ENCODE measurements around the gene MST1. TPM values are rescaled to one million over a fixed set of nuclear protein-coding genes. Genes with fewer than 3 reads are reported as not detected.

MST1 gene
- total RNA-seq, 2 experiments from 2014 or later: 12.5 to 24.2 TPM

DNA sequence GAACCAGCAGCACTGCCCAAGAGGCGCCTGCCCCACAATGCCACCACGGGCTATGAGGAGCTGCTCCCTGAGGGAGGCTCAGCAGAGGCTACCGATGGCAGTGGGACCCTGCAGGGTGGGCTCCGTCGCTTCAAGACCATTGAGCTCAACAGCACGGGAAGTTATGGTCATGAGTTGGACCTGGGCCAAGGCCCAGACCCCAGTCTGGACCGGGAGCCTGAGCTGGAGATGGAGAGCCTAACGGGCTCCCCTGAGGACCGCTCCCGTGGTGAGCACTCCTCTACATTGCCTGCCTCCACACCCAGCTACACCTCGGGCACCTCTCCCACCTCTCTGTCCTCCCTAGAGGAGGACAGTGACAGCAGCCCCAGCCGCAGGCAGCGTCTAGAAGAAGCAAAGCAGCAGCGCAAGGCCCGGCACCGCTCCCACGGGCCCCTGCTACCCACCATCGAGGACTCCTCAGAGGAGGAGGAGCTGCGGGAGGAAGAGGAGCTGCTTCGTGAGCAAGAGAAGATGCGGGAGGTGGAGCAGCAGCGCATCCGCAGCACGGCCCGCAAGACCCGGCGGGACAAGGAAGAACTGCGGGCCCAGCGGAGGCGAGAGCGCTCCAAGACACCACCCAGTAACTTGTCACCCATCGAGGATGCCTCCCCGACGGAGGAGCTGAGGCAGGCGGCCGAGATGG, 36.9 kb downstream of the MST1 start:
- no peak for DNase-seq (ENCODE audit: low spot score)
- no peaks in the 10 kb centered on the region for H3K9me2 ChIP-seq (ENCODE audit: insufficient read depth, low read length)
- TF ChIP-seq EZH2phosphoT487 (IDR thresholded peaks at IDR 0.05; ENCODE audit: borderline replicate concordance, low read depth, low read length): no peak
- TF ChIP-seq, protein P1, sequence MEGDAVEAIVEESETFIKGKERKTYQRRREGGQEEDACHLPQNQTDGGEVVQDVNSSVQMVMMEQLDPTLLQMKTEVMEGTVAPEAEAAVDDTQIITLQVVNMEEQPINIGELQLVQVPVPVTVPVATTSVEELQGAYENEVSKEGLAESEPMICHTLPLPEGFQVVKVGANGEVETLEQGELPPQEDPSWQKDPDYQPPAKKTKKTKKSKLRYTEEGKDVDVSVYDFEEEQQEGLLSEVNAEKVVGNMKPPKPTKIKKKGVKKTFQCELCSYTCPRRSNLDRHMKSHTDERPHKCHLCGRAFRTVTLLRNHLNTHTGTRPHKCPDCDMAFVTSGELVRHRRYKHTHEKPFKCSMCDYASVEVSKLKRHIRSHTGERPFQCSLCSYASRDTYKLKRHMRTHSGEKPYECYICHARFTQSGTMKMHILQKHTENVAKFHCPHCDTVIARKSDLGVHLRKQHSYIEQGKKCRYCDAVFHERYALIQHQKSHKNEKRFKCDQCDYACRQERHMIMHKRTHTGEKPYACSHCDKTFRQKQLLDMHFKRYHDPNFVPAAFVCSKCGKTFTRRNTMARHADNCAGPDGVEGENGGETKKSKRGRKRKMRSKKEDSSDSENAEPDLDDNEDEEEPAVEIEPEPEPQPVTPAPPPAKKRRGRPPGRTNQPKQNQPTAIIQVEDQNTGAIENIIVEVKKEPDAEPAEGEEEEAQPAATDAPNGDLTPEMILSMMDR (conservative IDR thresholded peaks at IDR 0.05; ENCODE audit: low read length): no peak
- H3K4me3 ChIP-seq (ENCODE audit: low read depth, low read length, poor library complexity, severe bottlenecking): no peak overlapping the region
- no peaks in the 10 kb centered on the region for H3K36me3 ChIP-seq (ENCODE audit: insufficient read depth, low read length)
- no peak overlapping the region for H3K27ac ChIP-seq (ENCODE audit: low read depth, low read length, poor library complexity, severe bottlenecking)
- CTCF ChIA-PET (ENCODE audit: unreplicated experiment): no interaction called here
- no peaks in the 10 kb centered on the region for H3K4me1 ChIP-seq (ENCODE audit: insufficient read depth, low read length, poor library complexity, severe bottlenecking)
- H3K9me3 ChIP-seq (ENCODE audit: low read length): no peaks in the 10 kb centered on the region
- no peak overlapping the region for H3K4me2 ChIP-seq (ENCODE audit: low read length)
- no peaks in the 10 kb centered on the region for H4K20me1 ChIP-seq (ENCODE audit: insufficient read depth, low read length)
- POLR2A ChIA-PET: interaction anchor here (0.5 kb wide), 1 partner anchor 215 kb away, joined by 3 read pairs; no protein-coding TSS in a partner anchor
- intact Hi-C loops (cut with micrococcal nuclease; ENCODE audit: unreplicated experiment): no loop called here
- no peak overlapping the region for H2AFZ ChIP-seq (ENCODE audit: low read length)
- BruUV-seq (replicated peaks): no TSS peak
- H3K79me2 ChIP-seq (ENCODE audit: insufficient read depth, low read depth, low read length): no peaks in the 10 kb centered on the region

DNA sequence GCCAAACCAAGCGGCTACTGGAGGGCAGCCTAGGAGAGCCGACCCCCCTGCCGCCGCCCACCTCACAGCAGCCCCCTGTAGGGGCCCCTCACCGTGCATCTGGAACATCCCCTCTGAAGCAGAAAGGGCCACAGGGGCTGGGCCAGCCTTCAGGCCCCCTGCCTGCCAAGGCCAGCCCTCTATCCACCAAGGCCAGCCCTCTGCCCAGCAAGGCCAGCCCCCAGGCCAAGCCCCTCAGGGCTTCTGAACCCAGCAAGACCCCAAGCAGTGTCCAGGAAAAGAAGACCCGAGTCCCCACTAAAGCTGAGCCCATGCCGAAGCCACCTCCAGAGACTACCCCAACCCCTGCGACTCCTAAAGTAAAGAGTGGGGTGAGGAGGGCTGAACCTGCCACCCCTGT, 38.6 kb downstream of the MST1 start:
- ChIA-PET CTCF (ENCODE audit: unreplicated experiment) (no interaction called here), POLR2A (no interaction called here)
- DNase-seq (ENCODE audit: low spot score): no peak
- Histone ChIP-seq H2AFZ (ENCODE audit: low read length) (no peak overlapping the region), H3K79me2 (ENCODE audit: insufficient read depth, low read depth, low read length) (no peaks in the 10 kb centered on the region), H3K27ac (ENCODE audit: low read depth, low read length, poor library complexity, severe bottlenecking) (no peak overlapping the region), H3K9me3 (ENCODE audit: low read length) (no peaks in the 10 kb centered on the region), H3K4me2 (ENCODE audit: low read length) (no peak overlapping the region), H3K9me2 (ENCODE audit: insufficient read depth, low read length) (no peaks in the 10 kb centered on the region), H3K4me3 (ENCODE audit: low read depth, low read length, poor library complexity, severe bottlenecking) (no peak overlapping the region), H3K4me1 (ENCODE audit: insufficient read depth, low read length, poor library complexity, severe bottlenecking) (no peaks in the 10 kb centered on the region), H4K20me1 (ENCODE audit: insufficient read depth, low read length) (no peaks in the 10 kb centered on the region), H3K36me3 (ENCODE audit: insufficient read depth, low read length) (no peaks in the 10 kb centered on the region)
- BruUV-seq (replicated peaks): no TSS peak
- no peak for TF ChIP-seq EZH2phosphoT487 (IDR thresholded peaks at IDR 0.05; ENCODE audit: borderline replicate concordance, low read depth, low read length)
- TF ChIP-seq, protein P1 (conservative IDR thresholded peaks at IDR 0.05; ENCODE audit: low read length): no peak
- intact Hi-C loops (cut with micrococcal nuclease; ENCODE audit: unreplicated experiment): no loop called here

DNA sequence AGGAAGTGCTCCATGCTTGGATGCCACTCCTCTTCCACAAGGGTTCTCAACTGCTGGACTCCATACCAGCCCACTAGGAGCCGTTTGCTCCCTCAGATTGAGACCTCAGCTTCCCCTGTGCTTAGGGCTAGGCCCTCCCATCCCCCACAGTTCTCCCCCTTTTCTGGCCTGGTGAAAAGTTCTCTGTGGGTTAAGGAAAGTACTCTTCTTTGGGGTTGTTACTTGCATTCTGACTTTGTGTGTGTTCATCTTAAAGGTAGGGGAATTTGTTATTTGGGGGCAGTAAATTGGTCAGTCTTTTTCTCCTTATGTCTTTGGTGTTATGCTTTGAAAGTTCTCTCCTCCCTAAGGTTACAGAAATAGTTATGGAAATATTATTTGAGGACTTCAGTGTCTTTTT, 39.1 kb downstream of the MST1 start:
- CTCF ChIA-PET (ENCODE audit: unreplicated experiment): no interaction called here
- H2AFZ ChIP-seq (ENCODE audit: low read length): no peak overlapping the region
- POLR2A ChIA-PET: no interaction called here
- no peak overlapping the region for H3K27ac ChIP-seq (ENCODE audit: low read depth, low read length, poor library complexity, severe bottlenecking)
- no peaks in the 10 kb centered on the region for H3K9me3 ChIP-seq (ENCODE audit: low read length)
- TF ChIP-seq, protein P1 (conservative IDR thresholded peaks at IDR 0.05; ENCODE audit: low read length): no peak
- TF ChIP-seq EZH2phosphoT487 (IDR thresholded peaks at IDR 0.05; ENCODE audit: borderline replicate concordance, low read depth, low read length): no peak
- no peaks in the 10 kb centered on the region for H4K20me1 ChIP-seq (ENCODE audit: insufficient read depth, low read length)
- BruUV-seq (replicated peaks): no TSS peak
- H3K36me3 ChIP-seq (ENCODE audit: insufficient read depth, low read length): no peaks in the 10 kb centered on the region
- H3K4me1 ChIP-seq (ENCODE audit: insufficient read depth, low read length, poor library complexity, severe bottlenecking): no peaks in the 10 kb centered on the region
- no peak overlapping the region for H3K4me2 ChIP-seq (ENCODE audit: low read length)
- no peaks in the 10 kb centered on the region for H3K9me2 ChIP-seq (ENCODE audit: insufficient read depth, low read length)
- intact Hi-C loops (cut with micrococcal nuclease; ENCODE audit: unreplicated experiment): no loop called here
- DNase-seq (ENCODE audit: low spot score): no peak
- H3K79me2 ChIP-seq (ENCODE audit: insufficient read depth, low read depth, low read length): no peaks in the 10 kb centered on the region
- H3K4me3 ChIP-seq (ENCODE audit: low read depth, low read length, poor library complexity, severe bottlenecking): no peak overlapping the region

Data from OCI-LY7 (cell line).